ENCODE data around the gene NCKIPSD. TPM values are rescaled to one million over a fixed set of nuclear protein-coding genes. Genes with fewer than 3 reads are reported as not detected.
A peak's percentile ranks its signal among the peaks of the same experiment; 100 is the strongest.

The NCKIPSD gene
- polyA plus RNA-seq, 1 of the 3 experiments (the other 2 are of a cell fraction) = 20.4 TPM

- peak; percentile 53; the same call in 1 of the 2 replicates for TF ChIP-seq FOXJ3 (CRISPR knock-in tag; IDR thresholded peaks at IDR 0.05)
- TF ChIP-seq EP300 (IDR thresholded peaks at IDR 0.05; ENCODE audit: borderline replicate concordance in 1 of 2, low read depth in 1 of 2, low read length in 1 of 2) = no peak
- TF ChIP-seq IRF3 (IDR thresholded peaks at IDR 0.05; ENCODE audit: low read depth, low read length) = no peak
- TF ChIP-seq SIN3A (IDR thresholded peaks at IDR 0.05; ENCODE audit: borderline replicate concordance, low read depth, low read length) = peak; percentile 89; the same call in 1 of the 2 replicates
- peak; percentile 85; the same call in 1 of the 2 replicates for TF ChIP-seq TEAD4 (IDR thresholded peaks at IDR 0.05; ENCODE audit: borderline replicate concordance, insufficient read depth)
- peak; percentile 56; the same call in 1 of the 2 replicates for TF ChIP-seq TAF1 (IDR thresholded peaks at IDR 0.05; ENCODE audit: borderline replicate concordance, low read depth, low read length)
- no peak; the same call in 1 of the 2 replicates for TF ChIP-seq RXRA (IDR thresholded peaks at IDR 0.05; ENCODE audit: borderline replicate concordance, low read depth)
- TF ChIP-seq NFIC (IDR thresholded peaks at IDR 0.05; ENCODE audit: borderline replicate concordance) = peak; percentile 3
- TF ChIP-seq NRF1 (IDR thresholded peaks at IDR 0.05; ENCODE audit: low read depth, low read length) = peak; percentile 60
- peak; percentile 95 for TF ChIP-seq RFX5 (IDR thresholded peaks at IDR 0.05; ENCODE audit: low read length)
- peak; percentile 99 for TF ChIP-seq MAX (IDR thresholded peaks at IDR 0.05; ENCODE audit: low read depth)
- peak; percentile 89 for TF ChIP-seq ELF1 (IDR thresholded peaks at IDR 0.05)
- peak; percentile 38; the same call in 1 of the 2 replicates for TF ChIP-seq TCF12 (IDR thresholded peaks at IDR 0.05)
Observed at GRCh38 chr3:48663489-48664312, 22.0 kb downstream of the NCKIPSD start (continued).

- WGBS (ENCODE audit: low lambda C conversion rate) = under 1% methylated on average over 32 of the region's 52 CpGs
- Histone ChIP-seq H4K20me1 (ENCODE audit: insufficient read depth) (peaks cover 9% of the 10 kb centered on the region; the same call in 1 of the 2 replicates), H3K36me3 (replicated peaks in 1 of 2; ENCODE audit: control insufficient read depth in 1 of 2, insufficient read depth in 2 of 2, low read length in 1 of 2) (peaks cover 15 to 33% of the 10 kb centered on the region in 2 experiments), H3K9me3 (no peaks in the 10 kb centered on the region), H3K4me3 (ENCODE audit: low read depth in 2 of 2, low read length in 1 of 2) (peak within 1 kb of the TSS; percentile 61 to 77), H3F3A (replicated peaks; ENCODE audit: insufficient read depth) (peaks cover 12% of the 10 kb centered on the region), H3K9ac (peak within 1 kb of the TSS; percentile 97), H3K4me2 (peak within 1 kb of the TSS; percentile 98), H3K27me3 (ENCODE audit: insufficient read depth) (no peaks in the 10 kb centered on the region), H3K4me1 (ENCODE audit: control insufficient read depth in 1 of 2, insufficient read depth in 2 of 2, low read depth in 1 of 2, low read length in 1 of 2) (peaks cover 4 to 21% of the 10 kb centered on the region in 2 experiments; a peak in 2 of 4 replicates), H3K79me2 (ENCODE audit: insufficient read depth) (peaks cover 28% of the 10 kb centered on the region), H2AFZ (ENCODE audit: low read depth) (peak within 1 kb of the TSS; percentile 56; the same call in 1 of the 2 replicates), H3K9me2 (no peaks in the 10 kb centered on the region), H3K27ac (ENCODE audit: low read depth in 2 of 2, low read length in 1 of 2) (peak within 1 kb of the TSS; percentile 96 to 99)
- ChIA-PET POLR2A (interaction anchor here (0.7 to 2.1 kb wide), 14 partner anchors 11 to 344 kb away, joined by 3 to 15 read pairs (median 4); partner anchors contain the start of genes IP6K2, SLC26A6, UQCRC1 and WDR6), CTCF (interaction anchor here (0.8 to 4.5 kb wide), 14 partner anchors 11 to 335 kb away, joined by 3 to 33 read pairs (median 5); partner anchors contain the start of genes ARIH2, ATRIP, NCKIPSD and SLC26A6)
- peak; percentile 92 for DNase-seq
- TF ChIP-seq MAX (IDR thresholded peaks at IDR 0.05; ENCODE audit: low read depth) = peak; percentile 68; the same call in 1 of the 2 replicates
- TF ChIP-seq YY1 (IDR thresholded peaks at IDR 0.05; ENCODE audit: low read depth) = peak; percentile 96
- TF ChIP-seq SIN3A (IDR thresholded peaks at IDR 0.05; ENCODE audit: borderline replicate concordance, low read depth, low read length) = no peak
- TF ChIP-seq CHD2 (IDR thresholded peaks at IDR 0.05; ENCODE audit: low read length, partially characterized antibody) = peak; percentile 31
- TF ChIP-seq RXRA (IDR thresholded peaks at IDR 0.05; ENCODE audit: borderline replicate concordance, low read depth) = no peak
- TF ChIP-seq FOXM1 (IDR thresholded peaks at IDR 0.05; ENCODE audit: low read depth) = no peak
- peak; percentile 86 for TF ChIP-seq REST (IDR thresholded peaks at IDR 0.05; ENCODE audit: low read depth, low read length)
- TF ChIP-seq SMC3 (IDR thresholded peaks at IDR 0.05; ENCODE audit: low read depth, low read length) = no peak
- TF ChIP-seq POLR2AphosphoS5 (IDR thresholded peaks at IDR 0.05; ENCODE audit: low read depth, low read length) = peak; percentile 85
- TF ChIP-seq NRF1 (IDR thresholded peaks at IDR 0.05; ENCODE audit: low read depth, low read length) = peak; percentile 60; the same call in 1 of the 2 replicates
- TF ChIP-seq GABPA (IDR thresholded peaks at IDR 0.05; ENCODE audit: low read depth) = no peak
- peak in 1 of 2 experiments; percentile 27; a peak in 1 of 4 replicates for TF ChIP-seq EP300 (IDR thresholded peaks at IDR 0.05; ENCODE audit: borderline replicate concordance in 1 of 2, low read depth in 1 of 2, low read length in 1 of 2)
- TF ChIP-seq TAF1 (IDR thresholded peaks at IDR 0.05; ENCODE audit: borderline replicate concordance, low read depth, low read length) = peak; percentile 58; the same call in 1 of the 2 replicates
- TF ChIP-seq TEAD4 (IDR thresholded peaks at IDR 0.05; ENCODE audit: borderline replicate concordance, insufficient read depth) = no peak
Observed at GRCh38 chr3:48662753-48663488, 22.8 kb downstream of the NCKIPSD start, which contains the start of gene CELSR3. Gene CELSR3 (minus strand): TSS chr3:48662886. CDS start chr3:48662634, 252 bp downstream.
